GM11168 (cell line): ENCODE data around the gene SLC22A31.

Experiments
- in situ Hi-C: fragments of 300-500 bp; cut with MboI; formaldehyde crosslinking; loops from one replicate; pipeline ENCODE4 v1.12.0; 2022; ENCODE audit warnings: low sequenced_read_pairs; ENCODE audit not compliant: unreplicated experiment

SLC22A31 gene

DNA sequence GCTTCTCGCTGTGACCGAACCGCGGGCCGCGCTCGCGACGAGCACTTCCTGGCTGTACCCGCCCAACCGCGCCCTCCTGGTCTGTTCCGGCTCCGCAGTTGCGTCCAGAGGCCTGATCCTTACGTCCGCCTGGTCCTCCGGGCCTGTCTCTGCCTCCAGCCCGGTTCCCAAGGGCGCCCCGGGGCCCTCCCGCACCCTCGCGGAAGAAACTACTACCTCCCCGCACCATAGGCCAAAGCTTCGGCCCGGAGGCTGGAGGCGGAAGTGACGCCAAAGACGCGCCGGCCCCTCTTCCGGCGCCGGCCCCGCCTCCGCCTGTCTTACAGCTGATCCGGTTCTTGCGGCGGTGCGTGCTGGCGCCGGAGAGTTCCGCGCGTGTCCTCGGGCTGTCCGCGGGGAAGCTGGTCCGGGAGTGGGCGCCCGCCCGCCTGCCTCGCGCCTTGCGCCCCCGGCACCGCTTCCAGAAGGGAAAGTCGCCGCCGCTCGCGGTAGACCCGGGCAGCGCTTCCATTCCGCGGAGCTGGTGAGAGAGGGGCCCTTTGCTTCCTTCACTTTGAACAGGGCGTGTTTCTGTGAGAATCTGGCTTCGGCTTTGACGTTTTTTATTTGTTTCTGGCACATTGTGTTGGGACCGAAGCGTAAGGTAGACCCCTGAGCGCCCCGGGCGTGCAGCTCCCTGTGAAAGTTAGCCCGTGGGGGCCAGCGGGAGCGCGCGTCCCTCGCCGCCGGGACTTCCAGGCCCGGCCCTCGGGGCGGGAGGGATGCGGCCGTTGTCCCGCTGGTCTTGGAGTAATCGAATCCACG lies 17.3 kb upstream of the SLC22A31 start, which contains the start of gene ZNF778:
ZNF778 (plus strand) TSS at position 316 of the 804 bp plus-strand sequence. CDS start 3,425 bp downstream, outside the sequence.
- in situ Hi-C loops: no loop called here

DNA sequence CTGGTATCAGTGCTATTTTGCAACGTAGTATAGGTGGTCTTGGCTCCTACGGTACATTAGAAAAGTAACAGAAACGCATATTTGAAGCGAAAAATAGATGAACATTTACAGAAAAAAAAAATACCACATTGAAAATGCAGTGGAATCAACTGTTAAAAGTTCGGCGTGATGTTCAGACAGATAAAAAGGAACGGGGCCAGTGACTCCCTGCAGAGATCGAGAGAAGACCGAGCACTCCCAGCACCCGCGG lies 16.7 kb upstream of the SLC22A31 start:
- in situ Hi-C loops: no loop called here

DNA sequence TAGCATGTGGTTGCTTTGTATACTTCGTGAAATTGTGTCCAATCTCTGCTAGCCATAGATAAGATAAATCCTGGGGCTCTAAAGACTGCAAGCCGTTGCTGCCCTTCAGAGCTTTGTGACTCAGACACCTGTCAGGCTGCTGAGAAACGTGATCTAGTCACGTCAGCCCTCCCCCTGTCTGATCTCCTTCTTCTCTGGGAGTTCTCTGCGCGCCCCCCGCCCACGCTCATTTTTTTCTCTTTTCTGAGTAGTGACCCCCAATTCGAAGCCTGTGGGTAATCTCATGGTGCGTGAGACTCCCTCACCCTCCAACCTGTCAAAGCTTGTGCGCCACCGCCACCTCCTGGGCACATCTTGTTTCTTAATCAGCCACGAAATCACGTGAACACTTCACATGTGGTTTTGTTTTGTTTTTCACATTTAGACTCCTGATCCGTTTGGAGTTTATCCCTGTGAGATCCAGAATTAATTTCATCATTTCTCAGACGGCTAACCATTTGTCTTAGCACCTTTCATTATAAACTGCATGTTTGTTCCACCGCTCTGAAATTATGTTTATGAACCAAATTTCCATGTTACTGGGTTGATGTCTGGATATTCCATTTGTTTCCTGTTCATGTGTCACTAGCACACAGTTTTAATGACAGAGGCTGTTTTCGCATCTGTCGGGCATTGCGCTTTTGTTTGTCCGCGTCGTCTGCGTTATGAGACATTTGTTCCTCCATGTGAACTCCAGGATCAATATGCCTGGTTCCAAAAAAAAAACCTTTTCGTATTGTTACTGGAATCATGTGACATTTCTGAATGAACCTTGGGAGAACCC lies 16.2 kb upstream of the SLC22A31 start:
- in situ Hi-C loops: no loop called here

DNA sequence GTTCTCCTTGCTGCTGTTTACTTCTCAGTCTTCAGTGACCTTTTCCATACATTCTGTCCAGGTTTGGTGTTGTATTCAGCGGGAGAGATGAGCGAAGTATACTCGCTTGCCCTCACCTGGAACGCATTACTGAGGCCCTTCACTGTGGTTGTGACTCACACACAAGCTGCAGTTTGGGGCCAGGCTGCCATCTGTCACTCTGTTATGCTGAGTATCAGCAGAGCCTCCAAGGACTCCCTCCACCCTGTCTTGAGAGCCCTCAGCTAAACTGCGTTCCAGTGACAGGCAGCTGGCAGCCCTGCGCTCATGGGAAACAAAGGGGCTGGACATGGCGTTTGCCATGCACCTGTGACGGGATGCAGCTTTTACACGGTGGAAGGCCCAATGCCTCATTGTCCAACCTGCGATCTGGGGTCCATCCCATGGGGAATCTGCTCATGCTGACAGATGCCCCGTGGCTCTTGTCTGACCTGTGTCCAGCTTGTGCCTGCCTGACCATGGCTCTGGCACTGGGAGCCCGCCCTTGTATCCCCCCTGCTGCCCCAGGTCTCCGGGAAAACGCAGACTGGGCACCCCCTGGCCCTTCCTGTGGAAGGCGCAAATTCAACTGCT lies 10.7 kb upstream of the SLC22A31 start:
- in situ Hi-C loops: no loop called here

DNA sequence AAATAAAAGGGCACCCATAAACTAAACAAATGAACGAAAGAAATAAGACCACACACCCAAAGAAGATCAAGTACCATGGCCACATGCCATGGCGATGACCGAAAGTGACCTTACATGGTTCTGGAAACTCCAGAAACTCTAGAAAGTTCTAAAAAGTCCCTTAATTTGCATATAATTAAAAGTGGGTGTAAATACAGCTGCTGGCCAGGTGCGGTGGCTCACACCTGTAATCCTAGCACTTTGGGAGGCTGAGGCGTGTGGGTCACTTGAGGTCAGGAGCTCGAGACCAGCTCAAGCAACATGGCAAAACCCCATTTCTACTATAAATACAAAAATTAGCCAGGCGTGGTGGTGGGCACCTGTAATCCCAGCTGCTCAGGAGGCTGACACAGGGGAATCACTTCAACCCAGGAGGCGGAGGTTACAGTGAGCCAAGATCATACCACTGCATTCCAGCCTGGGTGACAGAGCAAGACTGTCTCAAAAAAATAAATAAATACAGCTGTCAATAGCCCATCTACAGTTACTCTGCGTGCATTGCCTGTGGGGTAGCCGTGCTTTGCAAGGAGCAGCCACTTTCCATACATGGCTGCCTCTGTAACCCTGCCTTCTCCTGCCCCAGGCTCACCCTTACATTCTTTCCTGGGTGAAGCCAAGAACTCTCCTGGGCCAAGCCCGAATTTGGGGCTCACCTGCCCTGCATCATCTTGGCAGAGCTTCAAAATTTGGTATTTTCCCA lies 10.0 kb upstream of the SLC22A31 start:
- in situ Hi-C loops: no loop called here

DNA sequence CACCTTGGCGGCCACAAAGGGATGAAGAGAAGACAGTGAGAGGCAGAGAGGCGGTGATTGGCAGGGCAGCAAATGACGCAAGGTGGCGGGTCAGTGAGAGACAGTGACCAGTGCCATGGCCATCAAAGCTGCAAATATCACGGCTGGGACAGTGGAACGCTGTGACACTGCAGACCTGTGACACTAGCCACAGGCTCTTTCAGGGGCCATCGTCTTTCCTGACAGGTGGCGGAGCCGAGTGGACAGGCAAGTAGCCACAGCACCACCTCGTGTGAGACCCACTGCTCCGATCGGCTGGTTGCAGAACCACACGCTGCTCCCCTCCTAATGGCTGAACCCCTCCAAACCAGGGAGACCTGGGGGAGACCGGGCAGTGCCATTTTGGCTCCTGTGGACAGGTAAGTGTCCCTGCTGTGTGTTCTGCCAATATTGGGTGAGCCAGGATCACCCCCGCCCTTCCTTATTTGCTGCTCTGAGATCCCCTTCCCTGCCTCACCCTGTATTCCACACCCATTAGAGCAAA lies 9.2 kb upstream of the SLC22A31 start:
- in situ Hi-C loops: no loop called here

DNA sequence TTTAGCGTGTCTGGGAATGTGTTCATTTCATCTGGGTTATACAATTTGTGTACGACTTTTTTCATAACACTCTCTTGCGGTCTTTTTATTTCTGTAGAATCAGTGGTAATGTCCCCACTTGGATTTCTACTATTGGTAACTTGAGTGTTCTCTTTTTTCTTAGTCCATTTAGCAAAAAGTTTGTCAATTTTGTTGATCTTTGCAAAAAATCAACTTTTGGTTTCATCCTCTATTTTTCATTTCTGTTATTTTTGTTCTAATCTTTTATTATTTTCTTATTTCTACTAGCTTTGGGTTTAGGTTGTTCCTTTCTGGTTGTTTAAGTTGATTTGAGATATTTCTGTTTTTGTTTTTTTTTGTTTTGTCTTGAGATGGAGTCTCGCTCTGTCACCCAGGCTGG lies 7.7 kb upstream of the SLC22A31 start:
- in situ Hi-C loops: no loop called here

DNA sequence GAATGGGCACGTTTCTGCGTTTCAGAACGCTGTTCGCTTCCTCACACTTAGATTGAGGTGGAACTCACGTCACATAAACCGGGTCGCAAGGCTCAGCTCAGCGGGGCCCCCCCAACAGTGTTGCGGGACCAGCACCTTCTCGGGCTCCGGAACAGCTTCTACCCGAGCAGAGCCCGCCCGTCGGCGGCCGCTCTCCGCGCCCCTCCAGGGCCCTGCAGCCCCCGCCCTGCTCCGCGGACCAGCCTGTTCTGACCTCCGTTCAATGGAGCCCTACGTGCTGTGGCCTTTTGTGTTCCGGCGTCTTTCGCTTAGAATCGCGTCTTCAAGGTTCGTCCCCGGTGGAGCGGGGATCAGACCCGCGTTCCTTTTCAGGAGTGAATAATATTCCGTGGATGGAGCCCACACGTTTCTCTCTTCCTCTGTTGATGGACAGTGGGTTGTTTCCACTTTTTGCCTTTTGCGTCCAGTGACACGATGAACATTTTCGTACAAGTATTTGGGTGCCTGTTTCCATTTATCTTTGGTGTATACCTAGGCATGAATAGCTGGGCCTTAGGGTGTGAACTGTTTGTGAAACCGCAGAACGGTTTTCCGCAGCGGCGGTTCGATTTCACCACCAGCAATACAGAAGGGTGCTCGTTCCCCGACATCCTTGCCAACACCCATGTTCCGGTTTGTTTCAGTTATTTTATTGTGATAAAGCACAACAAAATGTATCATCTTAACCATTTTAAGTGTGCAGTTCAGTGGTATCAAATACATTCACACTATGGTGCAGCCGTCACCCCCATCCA lies 2.3 kb upstream of the SLC22A31 start:
- in situ Hi-C loops: no loop called here

DNA sequence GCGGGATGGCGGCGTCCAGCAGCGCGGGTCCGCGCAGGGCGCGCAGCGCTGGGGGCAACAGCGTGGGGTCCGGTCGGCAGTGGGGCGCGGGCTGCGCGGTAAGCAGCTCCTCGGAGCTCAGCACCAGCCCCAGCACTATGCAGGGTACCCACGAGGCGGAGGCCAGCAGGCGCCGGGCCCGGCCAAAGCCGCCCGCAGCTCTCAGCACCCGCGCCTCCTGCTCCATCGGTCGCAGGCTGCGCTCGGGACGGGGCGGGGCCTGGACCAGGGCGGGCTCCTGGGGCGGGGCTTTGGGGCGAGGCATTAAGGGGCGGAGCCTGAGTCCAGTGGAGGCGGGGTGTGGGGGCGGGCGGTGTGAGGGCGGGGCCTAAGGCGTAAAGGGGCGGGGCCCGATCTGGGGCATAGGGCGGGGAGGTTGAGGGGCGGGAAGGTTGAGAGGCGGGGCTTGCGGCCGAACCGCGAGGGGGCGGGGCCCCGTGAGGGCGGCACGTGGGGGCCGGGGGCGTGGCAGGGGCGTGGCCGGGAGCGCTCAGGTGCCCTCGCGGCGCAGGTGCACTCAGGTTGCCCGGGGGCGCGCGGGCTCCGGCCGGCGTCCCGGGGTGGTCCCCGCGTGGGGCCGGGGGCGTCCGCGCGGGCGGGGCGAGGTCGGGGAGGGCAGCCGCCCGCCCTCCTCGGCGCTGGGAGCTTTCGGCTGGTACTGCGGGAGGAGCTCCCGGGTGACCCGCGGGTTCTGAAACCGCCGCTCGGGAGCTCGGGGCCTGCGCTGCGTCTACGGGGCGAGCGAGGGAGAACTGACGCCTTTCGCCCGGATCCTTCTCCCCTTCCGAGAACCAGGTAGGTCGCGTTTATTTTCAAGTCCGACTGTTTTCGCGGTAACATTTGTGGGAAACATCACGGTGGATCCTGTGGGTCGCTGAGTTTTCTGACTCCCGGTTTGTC lies 1.4 kb upstream of the SLC22A31 start:
- in situ Hi-C loops: no loop called here

DNA sequence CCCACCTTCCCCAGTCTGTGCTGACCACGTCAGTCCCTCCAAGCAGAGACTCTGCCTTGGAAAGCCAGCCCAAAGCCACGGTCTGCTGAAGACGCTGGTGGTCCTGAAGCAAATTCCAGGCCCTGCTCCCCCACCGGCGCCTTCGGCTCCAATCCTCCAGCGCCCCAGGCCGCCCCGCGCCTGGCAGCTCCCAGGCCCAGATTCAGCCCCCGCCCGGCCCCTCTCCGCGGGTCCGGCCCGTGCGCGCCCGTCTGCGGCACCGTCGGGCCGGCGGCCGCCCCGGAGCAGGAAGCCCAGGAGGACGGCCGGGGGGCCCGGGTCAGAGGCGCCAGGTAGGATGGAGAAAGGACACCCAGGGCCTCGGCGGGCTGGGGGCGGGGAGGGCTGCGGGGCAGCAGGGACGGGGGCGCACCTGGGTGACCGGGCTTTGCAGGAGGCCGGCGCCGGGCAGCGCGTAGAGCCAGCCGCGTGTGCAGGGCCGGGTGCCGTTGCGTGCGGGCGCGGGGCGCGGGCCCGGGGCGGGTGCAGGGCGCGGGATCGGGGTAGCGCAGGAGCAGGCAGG lies 594 bp upstream of the SLC22A31 start:
- in situ Hi-C loops: no loop called here

DNA sequence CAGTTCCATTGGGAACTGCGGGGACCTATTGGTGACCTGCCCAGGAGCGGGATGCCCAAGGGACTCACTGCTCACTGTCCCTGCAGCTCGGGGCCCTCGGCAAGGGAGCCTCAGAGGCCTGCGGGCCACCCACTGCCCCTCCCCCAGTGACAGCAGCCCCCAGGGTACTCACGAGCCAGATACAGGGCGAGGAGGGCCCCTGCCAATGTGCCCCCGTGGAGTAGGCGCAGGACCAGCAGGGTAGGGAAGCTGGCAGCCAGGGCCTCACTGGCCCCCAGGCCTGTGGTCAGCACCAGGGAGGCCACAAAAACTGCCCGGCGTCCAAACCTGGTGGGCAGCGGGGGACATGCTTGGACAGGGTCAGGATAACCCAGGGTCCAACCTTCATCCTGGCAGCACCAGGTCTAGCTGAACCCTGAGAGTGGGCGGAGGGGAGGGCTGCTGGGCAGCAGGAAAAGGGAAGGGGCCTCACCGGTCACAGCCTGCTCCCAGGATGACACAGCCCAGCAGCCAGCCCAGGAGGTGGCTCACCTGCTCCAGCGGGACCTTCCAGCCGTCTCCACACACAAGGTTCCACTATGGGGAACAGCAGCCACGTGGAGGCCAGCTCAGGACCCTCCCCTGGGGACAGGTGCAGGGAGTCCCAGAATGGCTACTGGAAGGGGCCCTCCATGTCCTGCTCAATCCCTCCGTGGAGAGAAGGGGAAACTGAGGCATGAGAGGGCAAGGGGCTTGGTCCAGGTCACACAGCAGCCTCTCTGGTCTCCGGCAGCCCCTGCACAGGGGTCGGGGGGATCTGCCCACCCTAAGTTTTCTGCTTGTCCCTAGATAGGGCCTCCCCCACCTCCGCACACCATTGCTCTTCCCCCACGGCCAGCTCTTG lies 855 bp downstream of the SLC22A31 start:
- in situ Hi-C loops: no loop called here

DNA sequence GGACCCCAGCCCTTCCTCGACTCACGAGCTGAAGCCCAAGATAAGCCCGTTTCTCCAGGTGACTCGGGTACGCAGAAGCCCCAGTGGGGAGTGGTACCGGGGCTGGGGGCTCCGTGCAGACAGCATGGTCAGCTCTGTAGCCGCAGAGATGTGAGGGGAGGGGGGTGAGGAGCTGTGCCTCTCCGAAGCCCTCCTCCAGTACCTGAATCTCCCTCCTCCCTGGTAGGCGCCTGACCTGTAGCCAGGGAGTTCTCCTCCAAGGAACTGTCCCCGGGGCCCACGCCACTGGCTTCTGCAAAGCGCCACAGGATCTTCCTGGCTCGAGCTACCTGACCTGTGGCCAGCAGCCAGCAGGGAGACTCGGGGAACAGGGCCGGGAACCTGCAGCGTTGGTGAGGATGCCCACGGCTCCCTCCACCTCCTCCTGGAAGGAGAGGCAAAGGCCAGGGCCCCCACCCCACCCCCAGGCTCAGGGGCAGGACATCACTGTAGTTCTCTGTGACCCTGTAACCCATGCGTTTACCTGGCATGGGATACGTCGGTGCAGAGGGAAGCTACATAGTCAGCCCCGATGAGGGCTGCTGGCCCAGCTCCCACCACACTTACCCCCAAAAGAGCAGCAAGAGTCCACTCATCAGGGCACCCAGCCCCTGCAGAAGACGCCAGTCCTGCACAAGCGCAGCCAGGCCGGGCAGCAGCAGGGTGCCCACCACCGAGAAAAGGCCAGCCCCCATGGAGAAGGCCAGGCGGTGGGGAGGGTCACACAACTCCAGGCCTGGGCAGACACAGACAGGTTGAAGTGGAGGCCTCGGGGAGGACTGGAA lies 1.7 kb downstream of the SLC22A31 start:
- in situ Hi-C loops: no loop called here

DNA sequence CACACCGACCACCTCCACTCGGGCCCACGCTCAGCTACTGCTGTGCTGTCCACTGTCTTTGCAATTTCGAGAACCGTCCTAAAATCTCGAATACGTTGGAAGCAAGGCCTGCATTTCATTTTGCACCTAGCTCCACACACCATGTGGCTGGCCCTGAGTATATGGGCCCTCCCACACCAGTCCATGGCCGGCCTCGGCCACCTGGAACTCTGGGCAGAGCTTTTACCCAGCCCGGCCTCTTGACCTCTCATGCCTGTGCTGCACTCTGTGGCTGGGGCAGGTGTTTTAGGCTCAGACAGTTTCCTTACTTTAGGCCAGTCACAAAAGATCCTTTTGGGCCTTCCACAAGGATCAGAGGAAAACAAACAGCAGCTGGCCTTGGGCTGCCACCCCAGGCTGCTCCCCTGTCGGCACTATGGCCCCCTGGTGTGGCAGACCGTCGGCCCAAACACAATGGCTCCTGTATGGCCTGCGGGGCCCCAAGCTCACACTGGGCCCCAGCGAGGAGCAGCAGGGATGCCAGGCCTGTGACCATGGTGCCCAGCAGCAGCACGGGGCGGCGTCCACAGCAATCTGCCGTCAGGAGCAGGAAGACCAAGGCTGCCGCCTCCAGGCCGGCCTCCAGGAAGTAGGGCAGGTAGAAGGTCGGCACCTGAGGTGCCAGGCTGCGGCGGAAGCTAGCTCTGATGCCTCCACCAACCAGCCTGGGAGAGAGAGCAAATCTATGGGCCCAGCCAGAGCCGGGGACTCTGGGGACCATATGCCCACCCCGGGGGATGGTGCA lies 2.5 kb downstream of the SLC22A31 start:
- in situ Hi-C loops: no loop called here

DNA sequence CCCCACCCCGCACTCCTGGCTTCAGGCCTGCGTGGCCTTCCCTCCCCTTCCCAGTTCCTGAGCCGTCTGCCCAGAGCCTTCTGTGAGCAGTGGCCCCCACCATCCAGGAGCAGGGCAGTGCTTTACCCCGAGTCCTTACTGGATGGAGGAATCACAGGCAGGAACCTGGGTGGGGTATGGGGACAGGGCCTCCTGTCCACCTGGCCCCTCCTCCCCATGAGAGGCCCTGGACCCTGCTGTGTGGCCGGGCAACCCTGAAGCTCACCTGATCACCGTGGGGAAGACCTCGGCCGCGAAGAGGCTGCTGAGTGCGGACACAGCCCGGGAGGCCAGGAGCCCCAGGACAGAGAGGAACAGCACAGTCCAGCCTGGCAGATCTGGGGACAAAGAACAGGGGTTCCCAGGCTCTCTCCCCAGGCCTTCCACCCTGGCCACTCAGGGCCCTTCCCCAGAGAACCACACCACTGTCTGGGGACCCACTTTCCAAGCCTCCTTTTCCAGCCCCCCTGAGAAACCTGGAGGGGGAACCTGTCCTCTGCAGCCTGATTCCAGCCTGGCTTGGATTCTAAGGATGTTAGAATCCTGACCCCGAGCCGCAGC lies 3.2 kb downstream of the SLC22A31 start:
- in situ Hi-C loops: no loop called here

DNA sequence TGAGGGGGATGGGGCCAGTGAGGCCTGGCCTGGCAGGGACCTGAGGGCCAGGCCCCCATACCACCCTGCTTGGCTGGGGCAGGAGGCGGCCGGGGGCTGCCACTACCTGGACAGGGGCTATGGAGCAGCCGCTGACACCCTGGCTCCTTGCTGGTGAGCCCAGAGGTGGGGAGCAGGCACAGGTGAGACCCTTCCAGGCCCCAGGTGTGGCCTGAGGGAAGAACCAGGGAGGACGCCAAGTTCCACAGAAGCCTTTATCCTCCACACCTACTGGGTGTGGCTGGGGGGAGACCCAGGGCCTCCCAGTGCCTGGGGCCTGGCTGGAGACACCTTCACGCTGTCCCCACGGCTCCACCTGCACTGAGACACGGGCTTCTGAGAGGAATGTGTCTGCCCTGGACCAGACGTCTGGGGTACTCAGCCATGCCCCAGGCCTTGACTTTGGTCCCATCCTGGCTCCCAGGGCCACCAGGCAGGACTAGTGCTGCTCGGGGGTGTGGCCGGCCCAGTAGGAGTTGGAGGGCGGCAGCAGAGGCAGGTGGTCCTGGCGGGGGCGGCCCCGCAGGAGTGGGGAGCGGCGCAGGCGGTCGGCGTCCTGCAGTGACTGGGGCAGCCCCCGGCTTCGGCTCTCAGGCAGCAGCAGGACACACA lies 4.7 kb downstream of the SLC22A31 start:
- in situ Hi-C loops: no loop called here
